HCT116 (cell line): ENCODE measurements around the gene SCAF1. TPM values are rescaled to one million over a fixed set of nuclear protein-coding genes. Genes with fewer than 3 reads are reported as not detected.

ENCODE experiments used
- ATAC-seq: fragments of 200-7000 bp; cut with Tn5 transposase; 2 replicates; pipeline ENCODE4 v1.9.1; 2020; ENCODE audit warnings: mild to moderate bottlenecking, moderate library complexity
- BruUV-seq: library from RNA; stranded (reverse); fragments of 400-500 nt; replicated peaks from 2 replicates; lab custom pipeline; 2021; lab: Mats Ljungman, UMichigan
- CTCF ChIA-PET: fragments of 300-600 bp; sonication (Branson Sonifier 250); formaldehyde crosslinking; loops from one replicate; lab custom pipeline; 2021; ENCODE audit warnings: antibody characterized with exemption; lab: Charles Lee
- POLR2A ChIA-PET: fragments of 300-600, 350-600 bp; sonication (Branson Sonifier 250); formaldehyde crosslinking; loops from one replicate; lab custom pipeline; 2021; ENCODE audit warnings: antibody characterized with exemption; lab: Charles Lee
- RAD21 ChIA-PET, 2 experiments: fragments of 300-600 bp; sonication (Branson Sonifier 250); formaldehyde crosslinking; loops; one replicate each; lab custom pipeline; 2023; ENCODE audit warnings: low total read pairs in 2 of 2; ENCODE audit not compliant: uncharacterized antibody in 2 of 2, unreplicated experiment in 2 of 2, low non-redundant PET in 1 of 2; lab: Charles Lee
- DNase-seq: peaks from one replicate; pipeline ENCODE4 v3.0.0-alpha.2; 2010; ENCODE audit warnings: low read depth, low spot score
- H2AFZ ChIP-seq: fragments of 200-600 bp; shearing (Covaris generic), sonication (generic); 2 replicates; pipeline ENCODE4 v1.6.1; 2017; ENCODE audit warnings: low read depth, mixed run types, mixed read lengths, antibody characterized with exemption, low read length; ENCODE audit not compliant: poor library complexity, severe bottlenecking
- H3K27ac ChIP-seq: 2 replicates; pipeline ENCODE4 v1.5.1; 2012; ENCODE audit warnings: low read depth, low read length
- H3K27me3 ChIP-seq: fragments of 200-600 bp; sonication (generic); 2 replicates; pipeline ENCODE4 v1.6.1; 2016; ENCODE audit warnings: mixed run types, low read length, mixed read lengths; ENCODE audit not compliant: insufficient read depth
- H3K36me3 ChIP-seq, 2 experiments: fragments of 200-500 bp in 1 of 2; fragments of 200-600 bp in 1 of 2; sonication (Bioruptor generic) in 1 of 2; sonication (generic) in 1 of 2; 2 replicates each; pipeline versions ENCODE4 v1.5.1 to v1.6.1; 2014 to 2016; ENCODE audit warnings: low read length in 2 of 2, inconsistent platforms in 1 of 2, mixed read lengths in 1 of 2, mixed run types in 1 of 2; ENCODE audit not compliant: insufficient read depth in 2 of 2, control insufficient read depth in 1 of 2
- H3K4me1 ChIP-seq, 2 experiments: fragments of 200-600 bp in 1 of 2; sonication (generic) in 1 of 2; 2 replicates each; pipeline versions ENCODE4 v1.5.1 to v1.6.1; 2012 to 2017; ENCODE audit warnings: low read length in 2 of 2, inconsistent platforms in 1 of 2, mild to moderate bottlenecking in 1 of 2, mixed read lengths in 1 of 2, mixed run types in 1 of 2, moderate library complexity in 1 of 2; ENCODE audit not compliant: insufficient read depth in 2 of 2, control insufficient read depth in 1 of 2
- H3K4me2 ChIP-seq: fragments of 200-600 bp; sonication (generic); 2 replicates; pipeline ENCODE4 v1.6.1; 2017; ENCODE audit warnings: mixed run types, low read length, mixed read lengths
- H3K4me3 ChIP-seq, 2 experiments: fragments of 200-600 bp in 1 of 2; sonication (generic) in 1 of 2; replicated peaks in 1 of 2; 2 replicates each; pipeline ENCODE4 v1.5.1; 2011 to 2016; ENCODE audit warnings: low read length in 2 of 2, control low read depth in 1 of 2, low read depth in 1 of 2, mild to moderate bottlenecking in 1 of 2, mixed read lengths in 1 of 2, mixed run types in 1 of 2
- H3K79me2 ChIP-seq: fragments of 200-600 bp; sonication (generic); 2 replicates; pipeline ENCODE4 v1.6.1; 2017; ENCODE audit warnings: mild to moderate bottlenecking, mixed run types, low read length, moderate library complexity, mixed read lengths; ENCODE audit not compliant: insufficient read depth
- H3K9ac ChIP-seq: fragments of 200-600 bp; sonication (generic); 2 replicates; pipeline ENCODE4 v1.6.1; 2016; ENCODE audit warnings: low read length, mixed read lengths
- H3K9me2 ChIP-seq: fragments of 200-600 bp; sonication (generic), shearing (Covaris generic); 2 replicates; pipeline ENCODE4 v1.6.1; 2017; ENCODE audit warnings: mixed run types, mild to moderate bottlenecking, moderate library complexity; ENCODE audit not compliant: insufficient read depth
- H3K9me3 ChIP-seq, 2 experiments: fragments of 200-500 bp in 1 of 2; fragments of 200-600 bp in 1 of 2; sonication (Bioruptor generic) in 1 of 2; sonication (generic) in 1 of 2; 2 replicates each; pipeline ENCODE4 v1.6.1; 2014 to 2017; ENCODE audit warnings: low read length in 2 of 2, mixed read lengths in 2 of 2, inconsistent platforms in 1 of 2, low read depth in 1 of 2, mild to moderate bottlenecking in 1 of 2, mixed run types in 1 of 2, moderate library complexity in 1 of 2; ENCODE audit not compliant: control insufficient read depth in 1 of 2, insufficient read depth in 1 of 2
- H4K20me1 ChIP-seq: fragments of 200-600 bp; sonication (generic), shearing (Covaris generic); 2 replicates; pipeline ENCODE4 v1.6.1; 2017; ENCODE audit warnings: mixed run types, mild to moderate bottlenecking, moderate library complexity; ENCODE audit not compliant: insufficient read depth
- CBX3 ChIP-seq: IDR thresholded peaks from 2 replicates; pipeline ENCODE4 v1.6.1; 2012; ENCODE audit warnings: low read depth
- CEBPB ChIP-seq: IDR thresholded peaks from 2 replicates; pipeline ENCODE4 v1.6.1; 2012; ENCODE audit warnings: low read depth
- EGR1 ChIP-seq: IDR thresholded peaks from 2 replicates; pipeline ENCODE4 v1.6.1; 2012; ENCODE audit warnings: low read depth
- EZH2phosphoT487 ChIP-seq: fragments of 200-600 bp; IDR thresholded peaks from 2 replicates; pipeline ENCODE4 v1.6.1; 2018; ENCODE audit warnings: antibody characterized with exemption, borderline replicate concordance
- RAD21 ChIP-seq: IDR thresholded peaks from 2 replicates; pipeline ENCODE4 v1.6.1; 2012; ENCODE audit warnings: low read depth, mild to moderate bottlenecking
- ZFX ChIP-seq: fragments of 450-650 bp; IDR thresholded peaks from 2 replicates; pipeline ENCODE4 v1.6.1; 2017
- ZNF274 ChIP-seq: fragments of 200-500 bp; sonication (Bioruptor generic); IDR thresholded peaks from 2 replicates; pipeline ENCODE4 v1.6.1; 2014; ENCODE audit warnings: mild to moderate bottlenecking, low read depth, low read length, inconsistent platforms
- intact Hi-C: fragments of 100-400 bp; cut with micrococcal nuclease; formaldehyde crosslinking; loops from 2 replicates; pipeline ENCODE4 v1.10.0; 2022
- total RNA-seq: library from RNA; stranded (reverse); gene quantifications from one replicate; pipeline ENCODE4 v1.2.1, GENCODE V29; 2021; ENCODE audit not compliant: unreplicated experiment
- TF ChIP-seq, protein P1 (sequence below): IDR thresholded peaks from 2 replicates; pipeline ENCODE4 v1.6.1; 2011; ENCODE audit warnings: mild to moderate bottlenecking, low read length, moderate library complexity; ENCODE audit not compliant: insufficient replicate concordance; ENCODE audit errors: extremely low read depth

SCAF1 gene
- total RNA-seq, 1 experiment from 2014 or later, result 96.8 TPM

GRCh38 chr19:49601482-49602038, 40.4 kb upstream of the SCAF1 start:
- Histone ChIP-seq H3K9me2 (no peaks in the 10 kb centered on the region), H3K27ac (no peak overlapping the region), H3K36me3 (peaks cover 39 to 45% of the 10 kb centered on the region in 2 experiments; a peak in 3 of 4 replicates), H3K4me3 (no peak overlapping the region), H3K4me1 (no peaks in the 10 kb centered on the region), H4K20me1 (no peaks in the 10 kb centered on the region), H3K79me2 (peaks cover 62% of the 10 kb centered on the region), H3K9me3 (no peaks in the 10 kb centered on the region)
- ATAC-seq, result no peak
- intact Hi-C loops, result no loop called here
- CTCF ChIA-PET, result no interaction called here
- TF ChIP-seq ZFX (no peak), EGR1 (no peak), ZNF274 (no peak), RAD21 (no peak), EZH2phosphoT487 (no peak), CBX3 (no peak)
- TF ChIP-seq, all 23 proteins: peak for 0
- no peak overlapping the region for H3K9ac ChIP-seq
- no peak for DNase-seq
- no TSS peak for BruUV-seq
- RAD21 ChIA-PET, result no interaction called here
- POLR2A ChIA-PET, result no interaction called here
- H2AFZ ChIP-seq, result no peak overlapping the region
- H3K27me3 ChIP-seq, result no peaks in the 10 kb centered on the region
- H3K4me2 ChIP-seq, result no peak overlapping the region

DNA sequence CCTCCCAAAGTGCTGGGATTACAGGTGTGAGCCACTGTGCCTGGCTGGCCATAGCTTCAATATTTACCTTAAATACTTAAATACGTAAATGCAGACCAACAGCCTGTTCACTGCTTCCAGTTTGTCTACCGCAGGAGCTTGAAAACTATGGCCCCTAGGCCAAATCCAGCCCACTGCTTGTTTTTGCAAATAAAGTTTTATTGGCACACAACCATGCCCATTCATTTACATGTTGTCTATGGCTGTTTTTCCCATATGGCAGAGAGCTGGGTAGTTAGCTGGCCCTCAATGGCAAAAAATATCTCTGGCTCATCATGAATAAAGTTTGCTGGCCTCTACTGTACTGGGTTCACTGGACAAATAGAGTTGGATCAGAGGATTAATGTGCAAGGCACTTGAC, 39.2 kb upstream of the SCAF1 start:
- H3K9me3 ChIP-seq, result no peaks in the 10 kb centered on the region
- no peaks in the 10 kb centered on the region for H3K4me1 ChIP-seq
- intact Hi-C loops, result no loop called here
- no peak overlapping the region for H3K4me2 ChIP-seq
- TF ChIP-seq, protein P1, sequence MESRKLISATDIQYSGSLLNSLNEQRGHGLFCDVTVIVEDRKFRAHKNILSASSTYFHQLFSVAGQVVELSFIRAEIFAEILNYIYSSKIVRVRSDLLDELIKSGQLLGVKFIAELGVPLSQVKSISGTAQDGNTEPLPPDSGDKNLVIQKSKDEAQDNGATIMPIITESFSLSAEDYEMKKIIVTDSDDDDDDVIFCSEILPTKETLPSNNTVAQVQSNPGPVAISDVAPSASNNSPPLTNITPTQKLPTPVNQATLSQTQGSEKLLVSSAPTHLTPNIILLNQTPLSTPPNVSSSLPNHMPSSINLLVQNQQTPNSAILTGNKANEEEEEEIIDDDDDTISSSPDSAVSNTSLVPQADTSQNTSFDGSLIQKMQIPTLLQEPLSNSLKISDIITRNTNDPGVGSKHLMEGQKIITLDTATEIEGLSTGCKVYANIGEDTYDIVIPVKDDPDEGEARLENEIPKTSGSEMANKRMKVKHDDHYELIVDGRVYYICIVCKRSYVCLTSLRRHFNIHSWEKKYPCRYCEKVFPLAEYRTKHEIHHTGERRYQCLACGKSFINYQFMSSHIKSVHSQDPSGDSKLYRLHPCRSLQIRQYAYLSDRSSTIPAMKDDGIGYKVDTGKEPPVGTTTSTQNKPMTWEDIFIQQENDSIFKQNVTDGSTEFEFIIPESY, result no peak
- TF ChIP-seq RAD21 (no peak), CEBPB (no peak)
- no peaks in the 10 kb centered on the region for H3K27me3 ChIP-seq
- ATAC-seq (no peak), DNase-seq (no peak)
- H3K9me2 ChIP-seq, result no peaks in the 10 kb centered on the region
- ChIA-PET CTCF (no interaction called here), POLR2A (interaction anchor here (1.2 kb wide), 1 partner anchor 11 kb away, joined by 3 read pairs; no protein-coding TSS in a partner anchor), RAD21 (interaction anchor here in 1 of 2 experiments (0.5 kb wide), 1 partner anchor 11 kb away, joined by 3 read pairs; no protein-coding TSS in a partner anchor)
- BruUV-seq, result no TSS peak
- no peak overlapping the region for H2AFZ ChIP-seq
- H3K79me2 ChIP-seq, result peaks cover 64% of the 10 kb centered on the region
- no peaks in the 10 kb centered on the region for H4K20me1 ChIP-seq
- no peak overlapping the region for H3K4me3 ChIP-seq
- H3K9ac ChIP-seq, result no peak overlapping the region
- H3K27ac ChIP-seq, result no peak overlapping the region
- H3K36me3 ChIP-seq, result peaks cover 35 to 41% of the 10 kb centered on the region in 2 experiments; a peak in 3 of 4 replicates
